ENCODE measurements around the gene DHX15.

The DHX15 gene

DNA sequence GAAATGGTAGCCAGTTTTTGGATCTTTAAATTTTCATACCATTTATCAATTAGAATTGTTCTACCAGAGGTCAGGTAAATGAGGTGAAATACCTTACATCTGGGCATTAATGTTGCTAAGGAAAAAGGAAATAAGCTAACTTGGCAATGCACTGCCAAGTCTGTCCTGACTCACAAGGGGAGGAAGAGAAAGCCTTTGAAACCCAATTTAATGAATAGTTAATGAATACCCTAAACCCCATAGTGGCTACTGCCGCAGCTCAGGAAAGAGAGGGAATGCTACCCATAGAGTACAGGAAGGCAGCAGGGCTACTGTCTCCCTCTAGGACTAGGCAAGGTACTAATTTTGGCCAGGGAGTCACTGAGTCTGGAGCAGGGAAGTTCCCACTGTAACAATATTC is 16.8 kb upstream of the DHX15 start:
- TF ChIP-seq, protein P1, sequence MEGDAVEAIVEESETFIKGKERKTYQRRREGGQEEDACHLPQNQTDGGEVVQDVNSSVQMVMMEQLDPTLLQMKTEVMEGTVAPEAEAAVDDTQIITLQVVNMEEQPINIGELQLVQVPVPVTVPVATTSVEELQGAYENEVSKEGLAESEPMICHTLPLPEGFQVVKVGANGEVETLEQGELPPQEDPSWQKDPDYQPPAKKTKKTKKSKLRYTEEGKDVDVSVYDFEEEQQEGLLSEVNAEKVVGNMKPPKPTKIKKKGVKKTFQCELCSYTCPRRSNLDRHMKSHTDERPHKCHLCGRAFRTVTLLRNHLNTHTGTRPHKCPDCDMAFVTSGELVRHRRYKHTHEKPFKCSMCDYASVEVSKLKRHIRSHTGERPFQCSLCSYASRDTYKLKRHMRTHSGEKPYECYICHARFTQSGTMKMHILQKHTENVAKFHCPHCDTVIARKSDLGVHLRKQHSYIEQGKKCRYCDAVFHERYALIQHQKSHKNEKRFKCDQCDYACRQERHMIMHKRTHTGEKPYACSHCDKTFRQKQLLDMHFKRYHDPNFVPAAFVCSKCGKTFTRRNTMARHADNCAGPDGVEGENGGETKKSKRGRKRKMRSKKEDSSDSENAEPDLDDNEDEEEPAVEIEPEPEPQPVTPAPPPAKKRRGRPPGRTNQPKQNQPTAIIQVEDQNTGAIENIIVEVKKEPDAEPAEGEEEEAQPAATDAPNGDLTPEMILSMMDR (IDR thresholded peaks at IDR 0.05; ENCODE audit: insufficient read depth, missing control alignments) = no peak
- DNase-seq (ENCODE audit: insufficient read length, low spot score) = no peak
- no peak for FAIRE-seq

DNA sequence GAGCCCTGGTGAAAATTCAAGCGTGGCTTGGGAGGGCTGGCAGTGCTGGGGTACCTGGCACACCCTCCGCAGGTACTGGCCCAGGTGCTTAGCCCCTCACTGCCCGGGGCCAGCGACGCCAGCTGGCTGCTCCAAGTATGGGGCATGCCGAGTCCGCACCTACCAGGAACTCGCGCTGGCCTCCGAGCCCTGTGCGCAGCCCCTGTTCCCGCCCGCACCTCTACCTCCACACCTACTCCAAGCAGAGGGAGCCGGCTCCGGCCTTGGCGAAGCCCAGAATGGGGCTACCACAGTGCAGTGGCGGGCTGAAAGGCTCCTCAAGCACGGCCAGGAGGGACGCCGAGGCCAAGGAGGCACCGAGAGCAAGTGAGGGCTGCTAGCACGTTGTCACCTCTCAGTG is 14.9 kb upstream of the DHX15 start:
- no peak for FAIRE-seq
- no peak for DNase-seq (ENCODE audit: insufficient read length, low spot score)
- TF ChIP-seq, protein P1 (IDR thresholded peaks at IDR 0.05; ENCODE audit: insufficient read depth, missing control alignments) = no peak

DNA sequence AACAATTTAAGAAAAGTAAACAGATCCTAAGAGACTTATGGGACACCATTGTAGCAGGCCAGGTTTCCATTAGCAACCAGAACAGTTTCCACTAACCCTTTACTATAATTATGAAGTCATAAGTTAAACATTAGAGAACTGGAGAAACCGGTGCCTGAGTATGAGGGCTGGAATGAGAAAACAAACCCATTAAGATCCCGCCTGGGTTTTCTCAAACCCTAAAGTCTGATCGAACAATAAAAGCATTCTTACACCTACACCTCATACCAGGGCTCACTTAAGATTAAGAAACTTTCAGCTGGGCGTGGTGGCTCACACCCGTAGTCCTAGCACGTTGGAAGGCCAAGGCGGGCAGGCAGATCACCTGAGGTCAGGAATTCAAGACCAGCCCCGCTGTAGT is 13.7 kb upstream of the DHX15 start:
- DNase-seq (ENCODE audit: insufficient read length, low spot score) (no peak), FAIRE-seq (no peak)
- TF ChIP-seq, protein P1 (IDR thresholded peaks at IDR 0.05; ENCODE audit: insufficient read depth, missing control alignments) = no peak

DNA sequence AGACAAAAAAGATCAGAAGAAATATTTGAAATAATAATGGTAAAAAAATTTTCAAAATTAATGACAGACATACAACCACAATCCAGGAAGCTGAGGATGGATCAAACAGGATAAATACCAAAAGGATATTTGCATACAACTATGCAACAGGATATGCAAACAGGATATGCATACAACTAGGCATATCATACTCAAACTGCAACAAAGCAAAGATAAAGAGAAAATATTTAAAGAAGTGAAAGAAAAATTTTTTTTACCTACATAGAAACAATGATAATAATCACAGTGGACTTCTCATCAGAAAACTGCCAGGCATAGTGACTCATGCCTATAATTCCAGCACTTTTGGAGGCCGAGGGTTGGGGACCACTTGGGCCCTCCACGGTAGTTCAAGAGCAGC is 11.3 kb upstream of the DHX15 start:
- DNase-seq (ENCODE audit: insufficient read length, low spot score) (no peak), FAIRE-seq (no peak)
- TF ChIP-seq, protein P1 (IDR thresholded peaks at IDR 0.05; ENCODE audit: insufficient read depth, missing control alignments) = no peak

DNA sequence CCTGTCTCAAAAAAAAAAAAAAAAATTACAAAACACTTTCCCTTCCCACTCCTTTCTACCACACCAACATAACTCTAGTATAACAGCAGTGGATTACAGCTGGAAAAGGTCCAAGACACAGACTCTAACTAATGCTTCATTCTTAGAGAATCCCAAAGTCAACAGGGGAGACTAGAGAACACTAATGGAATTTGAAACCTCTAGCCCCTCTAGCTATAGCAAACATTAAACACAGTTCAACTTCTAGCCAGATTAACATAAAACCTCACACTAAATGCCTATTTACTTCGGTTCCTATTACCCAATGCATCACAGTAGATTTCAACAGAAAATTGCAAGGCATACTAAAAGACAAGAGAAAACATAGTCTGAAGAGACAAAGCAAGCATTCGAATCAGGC is 10.5 kb upstream of the DHX15 start:
- FAIRE-seq = no peak
- no peak for DNase-seq (ENCODE audit: insufficient read length, low spot score)
- TF ChIP-seq, protein P1 (IDR thresholded peaks at IDR 0.05; ENCODE audit: insufficient read depth, missing control alignments) = no peak

DNA sequence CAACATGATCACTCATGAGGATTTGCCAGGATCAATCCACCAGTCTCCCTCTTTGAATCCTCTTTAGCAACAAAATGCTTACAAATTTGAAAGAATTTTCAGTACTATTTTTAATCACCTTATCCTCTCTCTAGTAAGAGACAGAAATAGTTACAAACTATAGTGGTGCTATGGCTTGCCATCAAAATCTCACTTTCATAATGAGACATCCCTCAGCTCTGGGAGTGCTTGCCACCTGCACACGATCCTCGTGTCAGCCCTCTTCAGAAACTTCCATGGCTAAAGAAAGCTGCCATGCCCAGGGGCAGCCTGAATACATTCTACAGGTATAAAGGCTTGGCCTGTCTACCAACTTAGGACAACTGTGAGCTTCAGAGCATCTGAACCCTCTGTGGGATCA is 5.1 kb upstream of the DHX15 start:
- TF ChIP-seq, protein P1 (IDR thresholded peaks at IDR 0.05; ENCODE audit: insufficient read depth, missing control alignments) = no peak
- DNase-seq (ENCODE audit: insufficient read length, low spot score) (no peak), FAIRE-seq (no peak)

DNA sequence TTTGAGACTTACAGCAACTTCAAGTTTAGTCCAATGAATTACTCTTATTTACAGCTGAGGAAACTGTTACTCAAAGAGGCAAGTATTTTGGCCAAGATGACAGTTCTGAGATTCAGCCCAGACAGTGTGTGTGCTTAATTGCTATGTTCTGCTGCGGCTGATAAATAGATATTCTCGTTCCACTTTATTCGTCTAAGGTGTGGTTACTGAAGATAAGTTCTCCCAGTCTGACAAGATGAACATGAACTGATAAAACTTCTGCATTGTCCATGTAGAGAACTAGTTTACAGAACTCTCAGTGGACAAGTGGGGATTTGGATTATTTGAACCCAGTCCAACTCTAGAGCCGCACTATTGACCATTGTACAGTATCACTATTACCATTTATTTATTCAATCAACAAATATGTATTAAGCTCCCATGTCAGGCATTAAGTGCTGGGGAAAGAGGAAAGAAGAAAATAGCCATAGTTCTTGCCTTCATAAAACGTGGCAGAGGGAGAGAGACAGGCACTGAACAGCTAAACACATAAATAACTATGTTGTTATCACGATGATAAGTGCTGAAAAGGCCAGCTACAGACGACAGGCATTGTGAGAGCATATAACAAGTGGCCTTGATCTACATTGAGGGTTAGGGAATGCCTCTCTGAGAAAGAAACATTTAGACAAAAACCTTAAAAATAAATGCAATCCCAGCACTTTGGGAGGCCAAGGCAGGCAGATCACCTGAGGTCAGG is 4.0 kb upstream of the DHX15 start:
- FAIRE-seq (no peak), DNase-seq (ENCODE audit: insufficient read length, low spot score) (no peak)
- TF ChIP-seq, protein P1 (IDR thresholded peaks at IDR 0.05; ENCODE audit: insufficient read depth, missing control alignments) = no peak
